DLD1 (cell line): Measurements from ENCODE around the gene SLC25A47.

ENCODE experiments used
- in situ Hi-C: cut with HindIII; loops from 2 replicates; pipeline ENCODE4 v1.10.0; 2017; ENCODE audit warnings: low sequenced_read_pairs

Gene SLC25A47

DNA sequence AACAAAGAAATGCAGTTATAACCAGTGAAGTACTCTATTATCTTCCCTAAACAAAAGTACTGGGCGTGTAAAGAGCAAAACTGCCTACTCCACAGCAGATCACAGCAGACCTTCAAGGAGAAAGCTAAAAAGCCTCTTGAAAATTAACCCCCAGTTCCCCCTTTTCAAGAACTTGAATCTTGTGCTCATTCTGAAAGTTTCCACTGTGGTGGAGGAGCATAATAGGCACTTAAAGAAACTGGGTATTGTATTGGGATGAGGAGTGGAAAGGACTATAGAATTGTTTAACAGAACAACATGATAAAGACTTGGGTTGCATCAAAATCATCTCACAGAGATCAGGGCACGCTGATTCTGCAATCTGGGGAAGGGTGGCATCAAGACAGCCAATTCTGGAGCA lies 51.1 kb downstream of the SLC25A47 start:
- in situ Hi-C loops, result no loop called here

DNA sequence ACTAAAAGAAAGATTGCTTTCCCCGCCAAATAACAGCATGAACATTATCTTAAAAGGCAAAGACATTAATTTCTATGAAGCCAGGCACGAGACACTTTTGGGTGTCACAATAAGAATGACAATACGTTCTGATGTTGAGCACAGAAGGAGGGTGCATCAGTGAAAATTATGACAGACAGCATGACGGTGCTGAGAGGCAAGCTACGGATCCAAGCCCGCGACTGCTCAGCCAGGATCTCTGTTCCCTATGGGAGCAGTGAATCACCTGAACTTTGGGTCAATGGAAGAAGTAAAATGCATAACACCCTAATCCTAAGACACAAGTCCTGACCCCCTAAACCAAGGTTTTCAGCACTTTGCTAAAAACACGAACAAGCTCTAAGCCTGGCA lies 51.7 kb downstream of the SLC25A47 start:
- in situ Hi-C loops, result no loop called here

DNA sequence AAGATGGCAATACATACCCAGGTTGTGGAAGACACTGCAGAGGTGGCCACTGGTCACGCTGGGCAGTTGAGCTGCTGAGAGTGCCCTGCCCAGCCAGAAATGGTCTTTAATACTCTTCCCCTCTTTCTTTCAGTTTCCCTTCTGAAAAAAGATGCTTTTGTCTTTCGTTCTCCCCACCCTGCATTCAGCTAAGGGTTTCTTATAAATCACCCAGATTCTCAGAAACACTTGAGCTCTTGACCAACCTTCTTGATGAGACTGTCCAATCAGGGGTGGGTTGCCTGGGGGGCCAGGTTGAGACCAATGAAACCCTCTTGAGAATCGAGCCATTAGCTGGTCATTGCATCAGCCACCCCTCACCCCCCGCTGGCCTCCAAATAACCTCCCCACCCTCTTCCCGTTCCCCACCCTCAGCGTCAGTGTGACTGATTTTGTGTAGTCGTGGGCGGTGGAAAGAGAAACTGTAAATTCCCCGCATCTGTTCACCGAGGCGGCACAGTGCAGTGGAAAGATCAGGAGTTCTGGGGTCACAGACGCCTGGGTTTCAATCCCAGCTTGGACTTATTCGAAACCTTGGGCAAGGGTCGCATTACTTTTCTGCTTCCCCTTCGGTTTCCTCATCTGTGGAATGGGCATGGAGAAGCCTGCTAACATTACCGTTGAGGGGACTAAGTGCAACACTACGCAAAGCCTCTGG lies 52.3 kb downstream of the SLC25A47 start:
- in situ Hi-C loops, result no loop called here

DNA sequence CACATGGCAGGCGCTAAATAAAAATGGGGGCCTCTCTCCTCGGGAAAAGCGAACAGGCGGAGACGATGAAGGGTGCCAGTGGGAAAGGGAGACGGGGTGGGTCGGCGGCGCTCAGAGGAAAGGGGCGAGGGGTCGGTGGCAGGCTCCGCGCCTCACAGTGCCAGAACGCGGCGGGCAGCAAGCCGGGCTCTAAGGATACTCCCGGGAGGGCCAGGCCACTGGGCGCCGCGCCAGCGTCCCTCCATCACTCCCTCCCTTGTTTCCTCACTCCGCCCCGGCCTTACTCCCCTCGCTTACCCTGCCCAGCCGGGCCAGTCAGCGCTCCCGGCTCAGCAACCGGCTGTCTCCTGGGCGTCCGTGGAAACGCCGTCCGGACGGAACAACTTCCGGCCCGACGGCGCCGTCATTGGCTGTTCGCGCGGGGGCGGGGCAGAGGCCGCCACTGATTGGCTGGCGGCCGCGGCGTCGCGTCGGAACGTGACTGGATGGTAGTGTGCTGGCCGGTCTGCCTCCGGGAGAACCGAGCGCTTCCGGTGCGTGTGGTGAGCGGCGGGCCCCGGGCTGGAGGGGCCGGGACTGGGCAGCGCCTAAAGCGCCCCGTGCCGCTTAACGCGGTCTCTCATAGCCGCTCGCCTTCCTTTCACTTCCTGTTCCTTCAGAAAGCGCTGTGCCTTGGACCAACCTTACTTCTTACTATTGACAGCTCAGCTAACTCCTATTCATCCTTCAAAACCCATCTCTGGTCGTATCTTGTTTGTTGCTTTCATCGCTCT lies 53.0 kb downstream of the SLC25A47 start, which contains the start of gene WDR25:
Gene WDR25, plus strand, starts transcription at position 523 of the 773 bp plus-strand sequence.
- in situ Hi-C loops, result no loop called here

DNA sequence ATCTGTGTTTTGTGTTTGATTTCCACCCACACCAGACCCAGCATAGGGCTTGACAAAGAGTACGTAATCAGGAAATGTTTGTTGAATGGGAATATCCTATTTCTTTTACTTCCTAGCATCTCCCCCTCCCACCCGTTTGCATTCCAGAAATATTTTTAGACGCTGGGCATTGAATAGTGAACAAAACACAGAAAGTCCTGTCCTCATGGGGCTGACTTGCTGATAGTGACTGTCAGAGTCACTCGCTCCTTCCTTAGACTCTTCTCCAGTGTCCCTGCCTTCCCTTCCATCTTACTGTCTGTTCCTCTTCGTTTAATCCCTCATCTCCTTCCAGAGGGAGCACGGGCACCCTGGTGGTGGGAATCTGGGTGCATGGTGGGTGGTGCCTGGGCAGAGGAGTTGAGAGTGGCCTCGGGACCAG lies 53.6 kb downstream of the SLC25A47 start:
- in situ Hi-C loops, result no loop called here
